ENCODE results near the gene POLR1E.

Gene POLR1E

GRCh38 chr9:37534901-37535300, 49.2 kb downstream of the POLR1E start:
- no peak for TF ChIP-seq GATA2 (IDR thresholded peaks at IDR 0.05; ENCODE audit: low read depth, low read length)

DNA sequence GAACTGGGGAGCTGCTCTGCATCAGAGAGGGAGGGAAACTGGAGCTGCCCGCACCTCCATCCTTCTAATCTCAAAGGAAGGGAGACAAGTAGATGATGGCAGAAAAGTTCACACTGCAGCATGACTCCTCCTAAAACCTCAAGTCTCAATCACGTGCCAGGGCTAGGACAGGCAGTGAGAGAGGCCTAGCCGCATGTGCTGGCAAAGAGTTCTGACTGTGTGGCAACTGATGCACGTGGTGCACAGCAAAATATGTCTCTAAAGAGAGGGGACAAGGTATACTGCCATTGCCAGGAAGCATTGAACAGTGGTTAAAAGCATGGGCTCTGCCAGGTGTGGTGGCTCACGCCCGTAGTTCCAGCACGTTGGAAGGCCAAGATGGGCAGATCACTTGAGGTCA, 52.4 kb downstream of the POLR1E start:
- TF ChIP-seq GATA3 (IDR thresholded peaks at IDR 0.05; ENCODE audit: low read depth, low read length) (no peak), GATA2 (IDR thresholded peaks at IDR 0.05; ENCODE audit: low read depth, low read length) (no peak)

DNA sequence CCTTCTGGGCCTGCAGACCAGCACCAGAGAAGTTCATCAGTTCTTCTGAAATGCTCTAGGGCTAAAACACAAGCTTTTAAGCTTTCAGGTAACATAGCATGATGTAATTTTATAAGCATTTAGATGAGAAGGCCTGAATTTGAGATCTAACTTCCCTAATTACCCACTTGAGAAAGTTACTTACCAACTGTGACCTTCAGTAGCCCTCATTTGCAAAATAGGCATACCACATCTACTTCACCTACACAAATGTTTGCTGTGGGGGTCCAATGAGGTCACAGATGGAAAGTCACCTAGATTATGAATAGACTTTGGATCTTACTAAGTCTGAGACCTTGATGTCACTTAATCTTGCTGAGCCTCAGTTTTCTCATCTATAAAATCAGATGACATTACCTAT, 53.9 kb downstream of the POLR1E start:
- TF ChIP-seq GATA2 (IDR thresholded peaks at IDR 0.05; ENCODE audit: low read depth, low read length): no peak
- TF ChIP-seq GATA3 (IDR thresholded peaks at IDR 0.05; ENCODE audit: low read depth, low read length): no peak

GRCh38 chr9:37540634-37541033, 54.9 kb downstream of the POLR1E start:
- TF ChIP-seq GATA3 (IDR thresholded peaks at IDR 0.05; ENCODE audit: low read depth, low read length) (no peak), GATA2 (IDR thresholded peaks at IDR 0.05; ENCODE audit: low read depth, low read length) (no peak)

- no peak for TF ChIP-seq GATA3 (IDR thresholded peaks at IDR 0.05; ENCODE audit: low read depth, low read length)
- no peak for TF ChIP-seq GATA2 (IDR thresholded peaks at IDR 0.05; ENCODE audit: low read depth, low read length)
Measured at GRCh38 chr9:37541465-37541864, 55.7 kb downstream of the POLR1E start.

DNA sequence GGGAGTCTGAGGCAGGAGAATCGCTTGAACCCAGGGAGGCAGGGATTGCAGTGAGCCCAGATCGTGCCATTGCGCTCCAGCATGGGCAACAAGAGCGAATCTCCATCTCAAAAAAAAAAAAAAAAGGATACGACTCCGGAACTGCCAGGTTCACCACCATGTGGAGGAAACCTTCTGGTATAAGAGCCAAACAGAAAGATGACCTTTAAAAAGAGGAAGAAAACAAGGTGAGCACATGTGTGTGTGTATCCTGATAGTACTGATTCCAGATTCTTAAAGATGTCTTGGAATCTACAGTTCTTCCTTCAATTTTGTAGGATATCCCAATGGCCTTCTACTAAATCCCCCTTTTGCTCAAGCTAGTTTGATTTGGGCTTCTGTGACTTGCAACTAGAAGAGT, 56.7 kb downstream of the POLR1E start:
- no peak for TF ChIP-seq GATA2 (IDR thresholded peaks at IDR 0.05; ENCODE audit: low read depth, low read length)
- no peak for TF ChIP-seq GATA3 (IDR thresholded peaks at IDR 0.05; ENCODE audit: low read depth, low read length)

DNA sequence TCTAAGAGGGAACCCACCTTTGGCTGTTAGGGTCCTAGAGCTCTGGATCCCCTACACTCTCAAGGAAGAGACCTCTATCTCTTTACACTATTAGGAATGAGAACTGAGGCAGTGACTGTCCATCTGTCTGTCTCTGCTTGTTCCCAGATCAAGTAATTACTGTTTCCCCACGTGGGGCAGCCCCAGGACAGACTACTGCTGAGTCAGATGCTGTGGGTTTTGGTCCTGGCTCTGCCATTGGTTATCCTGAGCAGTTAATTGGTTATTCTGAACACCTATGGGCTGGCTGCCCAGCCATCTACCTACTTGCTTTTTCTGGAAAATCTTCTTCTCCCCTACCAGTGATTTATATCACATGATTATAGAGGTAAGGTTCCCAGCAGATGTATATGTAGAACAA, 57.1 kb downstream of the POLR1E start:
- no peak for TF ChIP-seq GATA3 (IDR thresholded peaks at IDR 0.05; ENCODE audit: low read depth, low read length)
- TF ChIP-seq GATA2 (IDR thresholded peaks at IDR 0.05; ENCODE audit: low read depth, low read length): no peak

- TF ChIP-seq GATA3 (IDR thresholded peaks at IDR 0.05; ENCODE audit: low read depth, low read length) (no peak), GATA2 (IDR thresholded peaks at IDR 0.05; ENCODE audit: low read depth, low read length) (no peak)
Measured at GRCh38 chr9:37543468-37543867, 57.7 kb downstream of the POLR1E start.

DNA sequence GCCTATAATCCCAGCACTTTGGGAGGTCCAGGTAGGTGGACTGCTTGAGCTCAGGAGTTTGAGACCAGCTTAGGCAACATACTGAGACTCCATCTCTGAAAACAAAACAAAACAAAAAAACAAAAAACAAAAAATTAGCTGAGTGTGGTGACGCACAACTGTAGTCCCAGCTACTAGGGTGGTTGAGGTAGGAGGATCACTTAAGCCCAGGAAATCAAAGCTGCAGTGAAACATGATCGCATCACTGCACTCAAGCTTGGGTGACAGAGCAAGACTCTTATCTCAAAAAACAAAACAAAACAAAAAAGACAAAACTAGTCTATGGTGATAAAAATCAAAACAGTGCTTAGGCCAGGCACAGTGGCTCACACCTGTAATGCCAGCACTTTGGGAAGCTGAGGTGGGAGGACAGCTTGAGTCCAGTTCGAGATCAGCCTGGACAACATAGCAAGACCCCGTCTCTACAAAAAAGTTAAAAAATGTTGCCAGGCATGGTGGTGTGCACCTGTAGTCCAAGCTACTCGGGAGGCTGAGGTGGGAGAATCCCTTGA, 61.7 kb downstream of the POLR1E start:
- TF ChIP-seq GATA3 (IDR thresholded peaks at IDR 0.05; ENCODE audit: low read depth, low read length): no peak

- TF ChIP-seq GATA3 (IDR thresholded peaks at IDR 0.05; ENCODE audit: low read depth, low read length) (no peak), GATA2 (IDR thresholded peaks at IDR 0.05; ENCODE audit: low read depth, low read length) (no peak)
Measured at GRCh38 chr9:37549527-37549926, 63.8 kb downstream of the POLR1E start.

GRCh38 chr9:37550781-37551180, 65.0 kb downstream of the POLR1E start:
- TF ChIP-seq GATA2 (IDR thresholded peaks at IDR 0.05; ENCODE audit: low read depth, low read length) (no peak), GATA3 (IDR thresholded peaks at IDR 0.05; ENCODE audit: low read depth, low read length) (no peak)

DNA sequence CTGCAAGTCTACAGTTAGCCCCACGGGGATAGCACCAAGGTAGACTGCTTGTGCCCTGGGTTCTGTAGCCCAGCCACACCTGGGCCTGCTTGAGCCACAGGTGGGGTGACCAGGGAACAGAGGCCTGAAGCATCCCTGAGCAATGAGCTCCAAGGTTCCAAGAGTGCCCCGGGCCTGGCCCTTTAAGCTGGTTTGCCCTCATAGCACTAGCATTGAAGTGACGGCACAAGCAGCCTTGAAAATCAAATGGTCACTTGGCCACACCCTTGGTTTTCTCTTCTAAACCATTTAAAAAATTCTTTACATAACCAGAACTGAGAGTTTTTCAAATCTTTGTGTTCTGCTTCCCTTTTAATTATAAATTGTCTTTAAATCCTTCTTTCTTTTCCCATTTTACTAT, 65.7 kb downstream of the POLR1E start:
- TF ChIP-seq GATA3 (IDR thresholded peaks at IDR 0.05; ENCODE audit: low read depth, low read length) (no peak), GATA2 (IDR thresholded peaks at IDR 0.05; ENCODE audit: low read depth, low read length) (no peak)

DNA sequence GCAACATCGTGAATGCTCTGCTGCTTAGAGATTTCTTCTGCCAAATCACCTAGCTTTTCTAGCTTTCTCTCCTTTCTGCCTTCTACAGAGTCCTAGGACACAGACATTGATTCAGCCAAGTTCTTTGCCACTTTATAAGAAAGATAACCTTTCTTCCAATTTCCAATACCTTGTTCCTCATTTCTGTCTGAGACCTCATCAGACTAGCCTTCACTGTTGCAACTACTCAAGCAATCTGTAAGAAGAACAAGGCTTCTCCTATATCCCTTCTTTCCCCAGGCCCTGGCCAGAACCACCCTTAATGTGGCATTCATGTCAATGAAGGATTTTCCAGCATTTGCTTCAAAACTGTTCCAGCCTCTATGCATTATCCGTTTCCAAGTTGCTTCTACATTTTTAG, 66.1 kb downstream of the POLR1E start:
- TF ChIP-seq GATA2 (IDR thresholded peaks at IDR 0.05; ENCODE audit: low read depth, low read length): no peak
- TF ChIP-seq GATA3 (IDR thresholded peaks at IDR 0.05; ENCODE audit: low read depth, low read length): no peak
